ENCODE data around the gene MT1B. TPM values are rescaled to one million over a fixed set of nuclear protein-coding genes. Genes with fewer than 3 reads are reported as not detected.

Gene MT1B
- total RNA-seq, 1 donor from 2014 or later = not detected

DNA sequence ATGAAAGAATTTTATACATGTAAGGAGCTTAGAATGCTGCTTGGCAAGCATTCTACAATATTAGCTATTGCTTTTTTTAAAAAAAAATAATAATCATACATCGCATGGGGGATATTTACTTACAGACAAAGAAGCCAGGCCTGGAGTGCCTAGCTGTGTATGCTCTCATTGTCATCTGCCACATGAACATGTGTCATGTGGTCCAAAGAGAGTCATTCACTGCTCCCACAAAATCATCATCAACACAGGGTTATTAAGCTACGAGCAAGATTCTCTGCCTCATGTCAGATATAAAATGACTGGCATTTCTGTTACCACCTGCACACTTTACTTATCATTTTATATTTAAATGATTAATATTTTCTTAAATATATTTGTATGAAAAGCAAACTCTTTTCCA lies 28.0 kb upstream of the MT1B start:
- Mint-ChIP-seq H3K27me3 (ENCODE audit: unreplicated experiment) (no peaks in the 10 kb centered on the region), H3K4me1 (ENCODE audit: unreplicated experiment) (peaks cover 33% of the 10 kb centered on the region), H3K4me3 (ENCODE audit: unreplicated experiment) (no peak overlapping the region), H3K27ac (ENCODE audit: unreplicated experiment) (no peak overlapping the region), H3K9me3 (ENCODE audit: unreplicated experiment) (no peaks in the 10 kb centered on the region), H3K36me3 (ENCODE audit: unreplicated experiment) (no peaks in the 10 kb centered on the region)
- TF ChIP-seq, protein P1, sequence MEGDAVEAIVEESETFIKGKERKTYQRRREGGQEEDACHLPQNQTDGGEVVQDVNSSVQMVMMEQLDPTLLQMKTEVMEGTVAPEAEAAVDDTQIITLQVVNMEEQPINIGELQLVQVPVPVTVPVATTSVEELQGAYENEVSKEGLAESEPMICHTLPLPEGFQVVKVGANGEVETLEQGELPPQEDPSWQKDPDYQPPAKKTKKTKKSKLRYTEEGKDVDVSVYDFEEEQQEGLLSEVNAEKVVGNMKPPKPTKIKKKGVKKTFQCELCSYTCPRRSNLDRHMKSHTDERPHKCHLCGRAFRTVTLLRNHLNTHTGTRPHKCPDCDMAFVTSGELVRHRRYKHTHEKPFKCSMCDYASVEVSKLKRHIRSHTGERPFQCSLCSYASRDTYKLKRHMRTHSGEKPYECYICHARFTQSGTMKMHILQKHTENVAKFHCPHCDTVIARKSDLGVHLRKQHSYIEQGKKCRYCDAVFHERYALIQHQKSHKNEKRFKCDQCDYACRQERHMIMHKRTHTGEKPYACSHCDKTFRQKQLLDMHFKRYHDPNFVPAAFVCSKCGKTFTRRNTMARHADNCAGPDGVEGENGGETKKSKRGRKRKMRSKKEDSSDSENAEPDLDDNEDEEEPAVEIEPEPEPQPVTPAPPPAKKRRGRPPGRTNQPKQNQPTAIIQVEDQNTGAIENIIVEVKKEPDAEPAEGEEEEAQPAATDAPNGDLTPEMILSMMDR (IDR thresholded peaks at IDR 0.05) = no peak
- DNase-seq (ENCODE audit: extremely low spot score, unreplicated experiment) = no peak

DNA sequence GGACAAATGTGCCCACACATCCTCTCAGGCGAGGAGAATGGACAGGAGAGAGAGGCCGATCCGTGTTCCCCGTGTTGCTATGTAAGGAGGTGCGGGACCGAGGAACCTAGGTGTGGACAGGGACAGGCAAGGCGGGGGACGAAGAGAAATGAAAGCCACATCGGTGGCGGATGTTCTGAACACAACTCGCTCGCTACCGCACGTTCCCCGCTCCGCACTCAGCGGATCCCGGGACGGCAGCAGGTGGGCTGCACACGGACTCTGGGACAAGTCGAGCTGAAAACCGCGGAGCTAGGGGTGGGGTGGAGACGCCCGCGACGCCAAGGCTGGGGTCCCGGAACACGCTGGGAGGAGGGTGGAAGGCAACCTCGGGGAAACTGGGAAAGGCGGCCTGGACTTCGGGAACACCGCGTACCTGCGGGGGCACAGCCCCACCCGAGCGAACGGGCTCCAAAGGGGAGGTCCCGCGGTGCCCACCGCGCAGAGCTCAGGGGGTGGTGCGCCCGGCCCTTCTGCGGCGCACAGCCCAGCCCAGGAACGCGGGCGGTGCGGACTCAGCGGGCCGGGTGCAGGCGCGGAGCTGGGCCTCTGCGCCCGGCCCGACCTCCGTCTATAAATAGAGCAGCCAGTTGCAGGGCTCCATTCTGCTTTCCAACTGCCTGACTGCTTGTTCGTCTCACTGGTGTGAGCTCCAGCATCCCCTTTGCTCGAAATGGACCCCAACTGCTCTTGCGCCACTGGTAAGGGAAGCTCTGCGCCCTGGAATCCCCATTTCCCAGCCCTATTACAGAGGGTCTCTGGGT lies 26.3 kb upstream of the MT1B start, which contains the start of gene MT1E:
Gene MT1E (plus strand): TSS at position 642 of the 803 bp plus-strand sequence. CDS start 71 bp downstream, at position 713.
- H3K9me3 Mint-ChIP-seq (ENCODE audit: unreplicated experiment) = no peaks in the 10 kb centered on the region
- peak within 1 kb of the TSS; percentile 79 for H3K4me3 Mint-ChIP-seq (ENCODE audit: unreplicated experiment)
- DNase-seq (ENCODE audit: extremely low spot score, unreplicated experiment) = no peak
- no peaks in the 10 kb centered on the region for H3K36me3 Mint-ChIP-seq (ENCODE audit: unreplicated experiment)
- peaks cover 34% of the 10 kb centered on the region for H3K4me1 Mint-ChIP-seq (ENCODE audit: unreplicated experiment)
- H3K27me3 Mint-ChIP-seq (ENCODE audit: unreplicated experiment) = no peaks in the 10 kb centered on the region
- peak within 1 kb of the TSS; percentile 83 for H3K27ac Mint-ChIP-seq (ENCODE audit: unreplicated experiment)
- TF ChIP-seq, protein P1 (IDR thresholded peaks at IDR 0.05) = no peak

DNA sequence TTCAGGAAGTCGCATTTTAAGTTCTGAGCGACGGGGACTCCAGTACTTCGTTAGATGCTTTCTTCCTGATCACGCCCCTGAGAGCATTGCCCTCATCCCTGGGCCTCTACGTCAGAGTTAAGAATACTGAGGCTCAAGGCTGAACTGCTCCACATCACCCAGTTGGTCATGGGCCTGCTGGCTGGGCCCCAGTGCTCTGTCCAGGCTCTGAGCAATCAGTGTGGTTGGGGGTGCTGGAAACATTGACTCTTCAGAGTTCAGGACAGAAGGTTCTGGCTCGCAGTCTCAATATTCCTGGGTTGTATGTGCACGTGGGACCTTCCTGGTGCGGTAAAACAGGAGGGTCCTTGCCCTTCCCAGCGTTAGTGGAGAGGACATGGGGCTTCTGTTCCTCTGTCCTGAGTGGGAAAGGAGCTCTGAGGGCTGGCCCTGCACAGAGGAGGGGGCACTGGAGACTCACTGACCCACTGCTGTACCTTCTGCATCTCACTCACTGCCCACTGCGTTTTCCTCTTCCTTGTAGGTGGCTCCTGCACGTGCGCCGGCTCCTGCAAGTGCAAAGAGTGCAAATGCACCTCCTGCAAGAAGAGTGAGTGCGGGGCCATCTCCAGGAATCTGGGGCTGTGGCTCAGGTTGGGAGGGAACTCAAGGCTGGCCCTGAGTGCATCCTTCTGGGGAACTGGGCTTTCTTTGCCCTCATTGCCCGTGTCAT lies 25.6 kb upstream of the MT1B start:
- H3K9me3 Mint-ChIP-seq (ENCODE audit: unreplicated experiment) = no peaks in the 10 kb centered on the region
- peaks cover 34% of the 10 kb centered on the region for H3K4me1 Mint-ChIP-seq (ENCODE audit: unreplicated experiment)
- H3K27me3 Mint-ChIP-seq (ENCODE audit: unreplicated experiment) = no peaks in the 10 kb centered on the region
- no peaks in the 10 kb centered on the region for H3K36me3 Mint-ChIP-seq (ENCODE audit: unreplicated experiment)
- DNase-seq (ENCODE audit: extremely low spot score, unreplicated experiment) = no peak
- H3K4me3 Mint-ChIP-seq (ENCODE audit: unreplicated experiment) = peak overlapping the region; percentile 79
- TF ChIP-seq, protein P1 (IDR thresholded peaks at IDR 0.05) = no peak
- H3K27ac Mint-ChIP-seq (ENCODE audit: unreplicated experiment) = peak overlapping the region; percentile 68

DNA sequence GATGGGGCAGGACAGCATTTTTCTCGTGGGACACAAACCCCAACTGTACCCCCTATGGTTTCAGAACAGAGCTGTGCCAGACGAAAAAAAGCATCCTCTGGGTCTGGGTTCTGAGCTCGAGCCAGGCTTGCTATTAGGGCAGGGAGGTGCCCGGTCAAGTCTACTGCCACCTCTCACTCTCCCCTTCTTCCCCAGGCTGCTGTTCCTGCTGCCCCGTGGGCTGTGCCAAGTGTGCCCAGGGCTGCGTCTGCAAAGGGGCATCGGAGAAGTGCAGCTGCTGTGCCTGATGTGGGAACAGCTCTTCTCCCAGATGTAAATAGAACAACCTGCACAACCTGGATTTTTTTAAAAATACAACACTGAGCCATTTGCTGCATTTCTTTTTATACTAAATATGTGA lies 25.0 kb upstream of the MT1B start:
- peak overlapping the region; percentile 68 for H3K27ac Mint-ChIP-seq (ENCODE audit: unreplicated experiment)
- H3K9me3 Mint-ChIP-seq (ENCODE audit: unreplicated experiment) = no peaks in the 10 kb centered on the region
- peak overlapping the region; percentile 79 for H3K4me3 Mint-ChIP-seq (ENCODE audit: unreplicated experiment)
- no peaks in the 10 kb centered on the region for H3K36me3 Mint-ChIP-seq (ENCODE audit: unreplicated experiment)
- DNase-seq (ENCODE audit: extremely low spot score, unreplicated experiment) = no peak
- TF ChIP-seq, protein P1 (IDR thresholded peaks at IDR 0.05) = no peak
- no peaks in the 10 kb centered on the region for H3K27me3 Mint-ChIP-seq (ENCODE audit: unreplicated experiment)
- peaks cover 32% of the 10 kb centered on the region for H3K4me1 Mint-ChIP-seq (ENCODE audit: unreplicated experiment)

Data from osteocyte (in vitro differentiated cells).